Fibroblast of villous mesenchyme (primary cell): ENCODE measurements around the gene SNRPD1. TPM values are rescaled to one million over a fixed set of nuclear protein-coding genes. Genes with fewer than 3 reads are reported as not detected.
"Not testable (repeated sequence)": the region's sequence is repeated elsewhere in the genome, so short reads cannot be mapped to it uniquely, and the experiment has no call there.

Experiments used
- DNase-seq: peaks from one replicate; pipeline ENCODE4 v3.0.0-alpha.2; 2010; ENCODE audit warnings: low read depth
- H3K4me3 ChIP-seq: 2 replicates; pipeline ENCODE4 v1.5.1; 2011; ENCODE audit warnings: low read depth, mild to moderate bottlenecking, low read length
- CTCF ChIP-seq: IDR thresholded peaks from 2 replicates; pipeline ENCODE4 v1.5.1; 2012; ENCODE audit warnings: low read depth, mild to moderate bottlenecking, low read length; ENCODE audit not compliant: insufficient read depth
- total RNA-seq: library from RNA; depleted of rRNA; stranded (reverse); fragments of >200 nt; gene quantifications from 2 replicates; pipeline ENCODE4 v1.2.3, GENCODE V29; 2012

SNRPD1 gene
- total RNA-seq, 1 donor: 11.7 TPM

GRCh38 chr18:21598726-21599584, 13.2 kb upstream of the SNRPD1 start:
- DNase-seq: no peak
- peak overlapping the region; percentile 99 for H3K4me3 ChIP-seq
- no peak for TF ChIP-seq CTCF

DNA sequence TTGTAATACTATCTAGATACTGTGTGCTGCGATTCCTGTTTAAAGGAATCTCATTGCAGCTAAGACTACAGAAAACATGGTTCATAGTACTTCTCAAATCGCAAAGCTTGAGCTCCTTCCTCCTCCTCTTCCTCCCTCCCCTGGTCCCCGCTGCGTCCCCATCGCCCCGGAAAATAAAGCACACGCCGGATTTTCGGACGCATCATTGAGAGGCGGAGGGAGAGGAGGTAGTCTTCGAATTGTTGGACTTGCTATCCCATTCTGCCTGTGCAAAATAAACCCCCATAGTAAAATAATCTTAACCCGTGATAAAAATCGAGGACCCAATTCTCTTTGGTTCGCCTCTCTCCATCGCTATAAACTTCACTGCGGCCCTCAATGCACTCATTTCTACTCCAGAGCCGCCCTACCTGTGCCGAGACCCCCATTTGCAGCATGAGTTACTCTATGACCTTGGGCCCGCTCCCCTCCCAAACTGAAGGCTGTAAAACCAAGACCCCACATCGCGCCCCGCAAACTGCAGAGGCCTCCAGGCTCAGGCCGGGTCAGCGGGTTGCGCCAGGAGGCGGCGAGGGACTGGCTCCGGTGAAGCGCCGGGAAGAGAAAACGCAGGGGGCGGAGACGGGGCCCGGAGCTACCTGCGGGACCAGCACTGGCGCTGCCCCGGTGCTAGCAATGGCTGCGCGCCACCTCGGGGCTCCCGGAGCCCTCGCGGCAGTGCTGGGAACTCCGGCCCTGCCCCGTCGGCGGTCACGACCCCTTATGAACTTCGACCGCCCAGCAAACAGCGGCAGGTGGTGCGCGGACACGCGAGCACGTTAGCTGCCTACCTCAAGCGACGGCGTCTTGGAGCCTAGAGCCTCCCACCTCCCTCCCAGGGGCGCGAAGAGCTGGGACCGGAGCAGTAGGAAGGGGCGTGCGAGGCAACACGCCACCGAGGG, 12.3 kb upstream of the SNRPD1 start:
- peak overlapping the region; percentile 99 for H3K4me3 ChIP-seq
- peak; percentile 4 for TF ChIP-seq CTCF
- DNase-seq: peak; percentile 10

DNA sequence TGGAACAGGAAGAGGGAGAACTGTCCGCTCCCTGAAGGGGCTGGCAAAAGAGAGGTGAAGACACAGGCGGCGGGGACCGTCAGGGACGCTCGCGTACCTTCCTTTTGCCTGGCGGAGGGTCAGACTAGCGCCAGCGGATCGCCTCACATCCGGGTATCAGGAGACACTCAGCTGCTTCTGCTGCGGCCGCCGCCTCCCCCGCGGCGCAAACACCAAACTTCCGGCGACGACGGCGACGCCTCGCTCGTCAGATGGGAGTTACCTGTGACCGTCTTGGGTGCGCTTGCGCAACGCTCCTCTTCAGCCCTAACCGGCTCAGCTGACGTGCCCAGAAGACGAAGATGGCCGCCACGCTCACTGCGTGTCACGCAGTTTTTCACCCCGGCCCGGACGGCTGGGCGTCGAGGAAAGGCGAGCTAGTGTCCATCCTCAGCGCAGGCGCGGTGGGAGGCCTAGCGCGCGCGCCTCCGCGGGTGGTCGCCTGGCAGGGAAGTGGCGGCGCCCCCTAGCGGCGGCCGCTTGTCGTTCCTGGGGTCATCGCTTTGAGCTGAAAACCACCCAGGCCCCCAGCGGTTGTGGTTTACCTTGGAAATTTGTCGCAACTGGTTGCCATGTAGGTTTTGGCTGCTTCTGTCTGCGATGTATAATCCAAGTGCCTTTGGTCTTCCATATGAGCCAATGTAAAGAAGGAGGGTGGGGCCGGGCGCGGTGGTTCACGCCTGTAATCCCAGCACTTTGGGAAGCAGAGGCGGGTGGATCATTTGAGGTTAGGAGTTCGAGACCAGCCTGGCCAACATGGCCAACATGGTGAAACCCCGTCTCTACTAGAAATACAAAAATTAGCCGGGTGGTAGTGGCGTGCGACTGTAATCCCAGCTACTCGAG, 11.3 kb upstream of the SNRPD1 start, which contains the start of gene ESCO1:
TSS of gene ESCO1 (minus strand) at position 179 of the 885 bp plus-strand sequence. CDS start 25,861 bp downstream, outside the sequence.
- TF ChIP-seq CTCF: peak; percentile 56
- peak within 1 kb of the TSS; percentile 99 for H3K4me3 ChIP-seq
- peak; percentile 99 for DNase-seq

- no peak for TF ChIP-seq CTCF
- DNase-seq: no peak
- no peak overlapping the region for H3K4me3 ChIP-seq
These were observed 9.9 kb upstream of the SNRPD1 start for GRCh38 chr18:21602299-21602587.

DNA sequence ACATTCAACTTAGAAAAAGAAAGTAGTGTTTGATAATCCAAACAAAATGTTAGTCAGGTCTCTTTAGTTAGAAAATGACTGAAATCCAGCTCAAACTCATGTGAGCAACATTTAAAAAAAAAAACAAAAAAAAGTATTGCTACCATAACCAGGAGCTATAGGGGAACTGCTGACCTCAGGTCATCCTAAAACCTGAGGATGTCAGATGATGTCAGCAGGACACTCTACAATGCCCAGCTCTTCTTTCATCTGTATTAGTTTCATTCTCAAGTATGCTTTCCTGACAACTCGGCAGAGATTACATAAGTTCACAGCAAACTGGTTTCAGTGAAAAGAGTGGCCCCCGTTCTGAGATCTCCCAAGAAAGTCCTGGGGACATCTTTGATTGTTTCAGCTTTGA, 7.4 kb upstream of the SNRPD1 start:
- H3K4me3 ChIP-seq: no peak overlapping the region
- no peak for TF ChIP-seq CTCF
- no peak for DNase-seq

GRCh38 chr18:21605213-21605612, 6.9 kb upstream of the SNRPD1 start:
- H3K4me3 ChIP-seq: no peak overlapping the region
- no peak for DNase-seq
- TF ChIP-seq CTCF: no peak

DNA sequence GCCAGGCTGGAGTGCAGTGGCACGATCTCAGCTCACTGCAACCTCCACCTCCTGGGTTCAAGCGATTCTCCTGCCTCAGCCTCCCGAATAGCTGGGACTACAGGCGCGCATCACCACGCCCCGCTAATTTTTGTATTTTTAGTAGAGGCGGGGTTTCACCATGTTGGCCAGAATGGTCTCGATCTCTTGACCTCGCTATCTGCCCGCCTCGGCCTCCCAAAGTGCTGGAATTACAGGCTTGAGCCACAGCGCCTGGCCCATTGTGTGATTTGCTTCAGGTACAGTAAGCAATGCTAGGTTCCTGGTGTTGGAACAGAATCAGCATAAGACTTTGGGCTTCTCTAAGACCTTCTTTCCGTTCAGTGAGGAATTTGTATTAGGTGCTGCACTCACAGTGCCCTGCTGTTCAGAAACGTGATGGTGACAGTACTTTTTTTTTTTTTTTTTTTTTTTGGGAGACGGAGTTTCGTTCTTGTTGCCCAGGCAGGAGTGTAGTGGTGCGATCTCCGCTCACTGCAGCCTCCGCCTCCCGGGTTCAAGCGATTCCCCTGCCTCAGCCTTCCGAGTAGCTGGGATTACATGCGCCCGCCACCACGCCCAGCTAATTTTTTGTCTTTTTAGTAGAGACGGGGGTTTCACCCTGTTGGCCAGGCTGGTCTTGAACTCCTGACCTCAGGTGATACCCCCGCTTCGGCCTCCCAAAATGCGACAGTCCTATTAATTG, 551 bp upstream of the SNRPD1 start:
- DNase-seq: not testable (repeated sequence)

DNA sequence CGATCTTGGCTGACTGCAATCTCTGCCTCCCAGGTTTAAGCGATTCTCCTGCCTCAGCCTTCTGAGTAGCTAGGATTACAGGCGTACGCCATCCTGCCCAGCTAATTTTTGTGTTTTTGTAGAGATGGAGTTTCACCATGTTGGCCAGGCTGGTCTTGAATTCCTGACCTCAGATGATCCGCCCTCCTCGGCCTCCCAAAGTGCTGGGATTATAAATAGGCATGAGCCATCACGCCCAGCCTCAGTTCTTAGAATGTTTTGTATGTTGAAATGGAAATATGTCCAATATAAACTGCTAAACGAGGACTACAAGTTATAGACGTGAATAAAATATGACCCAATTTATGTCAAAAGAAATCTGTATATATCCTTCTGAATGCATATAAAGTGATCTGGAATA, 9.5 kb downstream of the SNRPD1 start:
- not testable (repeated sequence) for H3K4me3 ChIP-seq, DNase-seq

More for the DNA sequence above, 551 bp upstream of the SNRPD1 start:
- H3K4me3 ChIP-seq: peak overlapping the region; percentile 81
